H1 (cell line): ENCODE results near the gene FADS2. TPM values are rescaled to one million over a fixed set of nuclear protein-coding genes. Genes with fewer than 3 reads are reported as not detected.
A peak's percentile ranks its signal among the peaks of the same experiment; 100 is the strongest.

Experiments used
- CTCF ChIA-PET: fragments of 300-600 bp; sonication (Branson Sonifier 250); formaldehyde crosslinking; loops from one replicate; lab custom pipeline; 2021; ENCODE audit not compliant: partially characterized antibody; lab: Charles Lee
- POLR2A ChIA-PET: fragments of 300-600 bp; sonication (Branson Sonifier 250); formaldehyde crosslinking; loops from one replicate; lab custom pipeline; 2021; ENCODE audit warnings: inconsistent platforms; ENCODE audit not compliant: partially characterized antibody; lab: Charles Lee
- DNase-seq, 2 experiments: peaks; one replicate each; pipeline versions ENCODE4 v3.0.0 to v3.0.0-alpha.2; 2010 to 2022; ENCODE audit warnings: low spot score in 2 of 2, low read depth in 1 of 2, mixed read lengths in 1 of 2
- FAIRE-seq: peaks from 2 replicates; lab custom pipeline; 2011; peaks lifted over from hg19 to GRCh38; lab: Jason Lieb, UNC
- H2AFZ ChIP-seq: 2 replicates; pipeline ENCODE4 v1.8.1; 2012; ENCODE audit warnings: low read length, inconsistent platforms
- H2AK5ac ChIP-seq: 2 replicates; pipeline ENCODE4 v1.6.1; 2013; ENCODE audit warnings: low read depth, low read length
- H2BK120ac ChIP-seq: replicated peaks from 2 replicates; pipeline ENCODE3; 2013; ENCODE audit warnings: low read depth, low read length, inconsistent platforms
- H2BK12ac ChIP-seq: 2 replicates; pipeline ENCODE4 v1.6.1; 2013; ENCODE audit warnings: low read depth, low read length
- H2BK15ac ChIP-seq: 2 replicates; pipeline ENCODE4 v1.6.1; 2013; ENCODE audit warnings: low read length
- H2BK20ac ChIP-seq: 2 replicates; pipeline ENCODE4 v1.6.1; 2013; ENCODE audit warnings: low read length
- H2BK5ac ChIP-seq: 2 replicates; pipeline ENCODE4 v1.6.1; 2013; ENCODE audit warnings: low read depth, low read length
- H3K14ac ChIP-seq: 2 replicates; pipeline ENCODE4 v1.6.1; 2013; ENCODE audit warnings: inconsistent platforms; ENCODE audit not compliant: insufficient read length
- H3K18ac ChIP-seq: 2 replicates; pipeline ENCODE4 v1.6.1; 2013; ENCODE audit warnings: low read length; ENCODE audit errors: extremely low read depth
- H3K23ac ChIP-seq: 2 replicates; pipeline ENCODE4 v1.6.1; 2013; ENCODE audit warnings: inconsistent platforms; ENCODE audit not compliant: insufficient read length
- H3K23me2 ChIP-seq: 2 replicates; pipeline ENCODE4 v1.6.1; 2013; ENCODE audit warnings: low read depth, low read length
- H3K27ac ChIP-seq: 2 replicates; pipeline ENCODE4 v1.6.1; 2011; ENCODE audit warnings: low read depth, low read length, inconsistent platforms
- H3K27me3 ChIP-seq, 4 experiments: replicated peaks in 1 of 4; 1 replicate in 1 of 4; 2 replicates in 3 of 4; pipeline versions ENCODE4 v1.6.1 to v1.8.1; 2011 to 2013; ENCODE audit warnings: low read length in 3 of 4, mild to moderate bottlenecking in 3 of 4, inconsistent platforms in 2 of 4, mixed read lengths in 2 of 4, moderate library complexity in 1 of 4; ENCODE audit not compliant: control insufficient read depth in 3 of 4, insufficient read depth in 3 of 4; ENCODE audit errors: extremely low read depth in 1 of 4
- H3K36me3 ChIP-seq, 4 experiments: 2 replicates each; pipeline versions ENCODE4 v1.6.1 to v1.8.1; 2011 to 2013; ENCODE audit warnings: mild to moderate bottlenecking in 4 of 4, low read length in 3 of 4, moderate library complexity in 2 of 4, control low read depth in 1 of 4, inconsistent platforms in 1 of 4; ENCODE audit not compliant: insufficient read depth in 4 of 4, control insufficient read depth in 2 of 4
- H3K4ac ChIP-seq: replicated peaks from 2 replicates; pipeline ENCODE3; 2013; ENCODE audit warnings: low read length, low read depth, mixed read lengths, inconsistent platforms; ENCODE audit not compliant: insufficient read length
- H3K4me1 ChIP-seq, 4 experiments: replicated peaks in 1 of 4; 1 replicate in 1 of 4; 2 replicates in 3 of 4; pipeline versions ENCODE4 v1.6.1 to v1.8.1; 2011 to 2013; ENCODE audit warnings: low read length in 3 of 4, inconsistent platforms in 2 of 4, mixed read lengths in 1 of 4; ENCODE audit not compliant: insufficient read depth in 4 of 4, control insufficient read depth in 3 of 4
- H3K4me2 ChIP-seq, 2 experiments: 2 replicates each; pipeline versions ENCODE4 v1.6.1 to v1.8.1; 2011 to 2013; ENCODE audit warnings: low read depth in 2 of 2, low read length in 2 of 2, control low read depth in 1 of 2, inconsistent platforms in 1 of 2, mild to moderate bottlenecking in 1 of 2; ENCODE audit not compliant: insufficient read depth in 1 of 2
- H3K4me3 ChIP-seq, 4 experiments: fragments of 200-600, 300-600 bp in 1 of 4; sonication (generic), shearing (Covaris generic), sonication (Bioruptor Twin) in 1 of 4; 2 replicates each; pipeline versions ENCODE4 v1.5.1 to v1.8.1; 2011 to 2016; ENCODE audit warnings: low read length in 4 of 4, low read depth in 3 of 4, control low read depth in 2 of 4, inconsistent platforms in 2 of 4, mild to moderate bottlenecking in 2 of 4, mixed read lengths in 1 of 4, moderate library complexity in 1 of 4; ENCODE audit not compliant: insufficient read depth in 2 of 4; ENCODE audit errors: extremely low read depth in 1 of 4
- H3K56ac ChIP-seq: replicated peaks from 2 replicates; pipeline ENCODE3; 2013; ENCODE audit warnings: low read depth, mild to moderate bottlenecking, mixed read lengths, low read length, inconsistent platforms; ENCODE audit not compliant: insufficient read length
- H3K79me1 ChIP-seq: 2 replicates; pipeline ENCODE4 v1.6.1; 2013; ENCODE audit warnings: low read depth, low read length, control low read depth
- H3K79me2 ChIP-seq, 2 experiments: 2 replicates each; pipeline versions ENCODE4 v1.6.1 to v1.8.1; 2012 to 2013; ENCODE audit warnings: low read length in 2 of 2, mild to moderate bottlenecking in 2 of 2, inconsistent platforms in 1 of 2; ENCODE audit not compliant: insufficient read depth in 2 of 2, control insufficient read depth in 1 of 2
- H3K9ac ChIP-seq, 4 experiments: replicated peaks in 1 of 4; 1 replicate in 1 of 4; 2 replicates in 3 of 4; pipeline versions ENCODE4 v1.6.1 to v1.8.1; 2011 to 2013; ENCODE audit warnings: low read depth in 3 of 4, low read length in 3 of 4, control low read depth in 2 of 4, mild to moderate bottlenecking in 2 of 4, moderate library complexity in 2 of 4, inconsistent platforms in 1 of 4; ENCODE audit errors: extremely low read depth in 1 of 4
- H3K9me3 ChIP-seq, 2 experiments: 2 replicates each; pipeline versions ENCODE4 v1.6.1 to v1.8.1; 2012 to 2013; ENCODE audit warnings: mild to moderate bottlenecking in 2 of 2, moderate library complexity in 2 of 2, control low read depth in 1 of 2, inconsistent platforms in 1 of 2, low read depth in 1 of 2, low read length in 1 of 2, mixed read lengths in 1 of 2; ENCODE audit not compliant: insufficient read depth in 2 of 2
- H4K20me1 ChIP-seq, 2 experiments: replicated peaks in 1 of 2; 2 replicates each; pipeline versions ENCODE3 to v1.8.1; 2011 to 2013; ENCODE audit warnings: inconsistent platforms in 2 of 2, low read length in 2 of 2, mild to moderate bottlenecking in 1 of 2; ENCODE audit not compliant: insufficient read depth in 2 of 2, control insufficient read depth in 1 of 2
- H4K5ac ChIP-seq: 2 replicates; pipeline ENCODE4 v1.6.1; 2013; ENCODE audit warnings: low read length, low read depth, mixed read lengths, inconsistent platforms; ENCODE audit not compliant: insufficient read length
- H4K8ac ChIP-seq: 2 replicates; pipeline ENCODE4 v1.8.0; 2013; ENCODE audit warnings: mild to moderate bottlenecking, moderate library complexity, low read length, inconsistent platforms; ENCODE audit not compliant: insufficient read depth; ENCODE audit errors: extremely low read depth
- H4K91ac ChIP-seq: replicated peaks from 2 replicates; pipeline ENCODE3; 2013; ENCODE audit warnings: low read length, mixed read lengths, inconsistent platforms; ENCODE audit not compliant: insufficient read length
- ASH2L ChIP-seq: fragments of 200-600, 300-600 bp; sonication (generic); IDR thresholded peaks from one replicate; pipeline ENCODE4 v1.7.1; 2017; ENCODE audit warnings: low read length
- ATF2 ChIP-seq: IDR thresholded peaks from 2 replicates; pipeline ENCODE4 v1.6.1; 2012; ENCODE audit warnings: low read length, inconsistent platforms
- CHD1 ChIP-seq: IDR thresholded peaks from 2 replicates; pipeline ENCODE4 v1.6.1; 2012; ENCODE audit warnings: low read depth, low read length, improper control_type of control experiment
- EP300 ChIP-seq, 2 experiments: IDR thresholded peaks; 1 replicate in 1 of 2; 2 replicates in 1 of 2; pipeline ENCODE4 v1.6.1; 2011 to 2012; ENCODE audit warnings: low read depth in 2 of 2, low read length in 2 of 2, mild to moderate bottlenecking in 2 of 2, borderline replicate concordance in 1 of 2, inconsistent platforms in 1 of 2, moderate library complexity in 1 of 2
- GABPA ChIP-seq: IDR thresholded peaks from 2 replicates; pipeline ENCODE4 v1.6.1; 2011; ENCODE audit warnings: mild to moderate bottlenecking, low read length, moderate library complexity, borderline replicate concordance; ENCODE audit not compliant: insufficient read depth
- GTF2F1 ChIP-seq: IDR thresholded peaks from 2 replicates; pipeline ENCODE4 v1.6.1; 2012; ENCODE audit warnings: low read depth, low read length, improper control_type of control experiment, borderline replicate concordance
- SP1 ChIP-seq: IDR thresholded peaks from 2 replicates; pipeline ENCODE4 v1.6.1; 2011; ENCODE audit warnings: low read depth, low read length
- SUZ12 ChIP-seq: fragments of 200-600 bp; sonication (generic); IDR thresholded peaks from 2 replicates; pipeline ENCODE4 v1.6.1; 2012; ENCODE audit warnings: mild to moderate bottlenecking, inconsistent platforms, low read length, moderate library complexity, mixed read lengths
- USF2 ChIP-seq: IDR thresholded peaks from 2 replicates; pipeline ENCODE4 v1.6.1; 2011; ENCODE audit warnings: low read length, improper control_type of control experiment
- YY1 ChIP-seq: IDR thresholded peaks from 2 replicates; pipeline ENCODE4 v1.6.1; 2011; ENCODE audit warnings: low read depth, mild to moderate bottlenecking, low read length
- ZNF274 ChIP-seq: IDR thresholded peaks from 2 replicates; pipeline ENCODE4 v1.7.0; 2012; ENCODE audit warnings: low read length, borderline replicate concordance; ENCODE audit errors: extremely low read depth
- WGBS, 2 experiments: shearing (Covaris generic) in 1 of 2; methylation state at CpG; one replicate each; pipeline versions ENCODE4 v1.1.6 to v1.1.7; 2013 to 2015; ENCODE audit warnings: low lambda C conversion rate in 2 of 2, mixed read lengths in 2 of 2, inconsistent platforms in 1 of 2, low coverage in 1 of 2, missing lambda C conversion rate in 1 of 2; ENCODE audit not compliant: insufficient replicate concordance in 2 of 2, insufficient coverage in 1 of 2, insufficient read length in 1 of 2; ENCODE audit errors: extremely low coverage in 1 of 2, missing lambda C conversion rate in 1 of 2; 5-methylcytosine and 5-hydroxymethylcytosine counted together
- polyA plus RNA-seq, 7 experiments: library from polyadenylated mRNA; depleted of rRNA in 3 of 7; stranded (reverse) in 5 of 7; unstranded in 2 of 7; fragments of >200 nt in 5 of 7; fragments of 200-250 nt in 2 of 7; gene quantifications; 1 replicate in 5 of 7; 2 replicates in 1 of 7; 4 replicates in 1 of 7; pipeline versions ENCODE4 v1.2.1 to v1.2.3, GENCODE V29; 2011 to 2013; ENCODE audit warnings: missing spikeins in 2 of 7, mixed read lengths in 2 of 7
- total RNA-seq: library from RNA; stranded (reverse); fragmentation: NEBNext Ultra II Directional; extraction: Animal tissue kit (Norgen Biotek cat#: 25700); gene quantifications from 2 replicates; pipeline ENCODE4 v1.2.1, GENCODE V29; 2021

The FADS2 gene
- total and polyA plus RNA-seq, 2 of the 8 experiments (the other 6 are each of a cell fraction or from before 2014, with no cell fraction given) = 499 to 701 TPM

- ChIA-PET POLR2A (interaction anchor here (0.9 to 15.5 kb wide), 8 partner anchors 15 to 180 kb away, joined by 3 to 137 read pairs (median 3); partner anchors contain the start of genes BEST1, FTH1 and RAB3IL1), CTCF (interaction anchor here (0.8 to 23.2 kb wide), 15 partner anchors 10 to 206 kb away, joined by 3 to 658 read pairs (median 29); partner anchors contain the start of genes BEST1 and RAB3IL1)
- Histone ChIP-seq H2BK12ac (no peak overlapping the region), H4K20me1 (no peaks in the 10 kb centered on the region), H3K36me3 (no peaks in the 10 kb centered on the region), H2AFZ (no peak overlapping the region), H2AK5ac (no peak overlapping the region), H3K18ac (no peak overlapping the region), H3K4me2 (no peak overlapping the region), H3K9me3 (no peaks in the 10 kb centered on the region), H4K5ac (no peak overlapping the region), H3K27me3 (no peaks in the 10 kb centered on the region), H2BK120ac (no peak overlapping the region), H3K79me2 (no peaks in the 10 kb centered on the region), H3K14ac (no peak overlapping the region), H2BK20ac (no peak overlapping the region), H3K56ac (no peak overlapping the region), H3K4me3 (no peak overlapping the region), H3K4me1 (peaks cover 0 to 24% (median 9%) of the 10 kb centered on the region in 4 experiments; a peak in 6 of 7 replicates), H3K79me1 (no peaks in the 10 kb centered on the region), H2BK5ac (no peak overlapping the region), H3K4ac (no peak overlapping the region), H3K9ac (no peak overlapping the region), H2BK15ac (no peak overlapping the region), H3K23me2 (no peaks in the 10 kb centered on the region), H3K27ac (no peak overlapping the region), H4K8ac (peak overlapping the region; percentile 71; the same call in 1 of the 2 replicates), H4K91ac (no peak overlapping the region), H3K23ac (no peak overlapping the region)
- DNase-seq (no peak), FAIRE-seq (no peak)
- 89% methylated on average over 10 of the region's 11 CpGs; no CpG with 5 or more reads in 1 of the 2 experiments for WGBS, 2 experiments
- TF ChIP-seq ZNF274 (no peak), EP300 (IDR thresholded peaks at IDR 0.05; ENCODE audit: borderline replicate concordance in 1 of 2, low read depth in 2 of 2, low read length in 2 of 2) (no peak), GTF2F1 (no peak), YY1 (no peak), ASH2L (no peak), ATF2 (no peak), SP1 (no peak), USF2 (no peak), GABPA (no peak), SUZ12 (no peak), CHD1 (no peak)
Measured at GRCh38 chr11:61902313-61902712, 74.2 kb downstream of the FADS2 start.
